H1 (cell line): Measurements from ENCODE around the gene PPM1K. TPM values are rescaled to one million over a fixed set of nuclear protein-coding genes. Genes with fewer than 3 reads are reported as not detected.

ENCODE experiments used
- CTCF ChIP-seq, 3 experiments: IDR thresholded peaks; 1 replicate in 2 of 3; 2 replicates in 1 of 3; pipeline versions ENCODE4 v1.5.1 to v1.6.1; 2011; ENCODE audit warnings: low read length in 3 of 3, mild to moderate bottlenecking in 3 of 3, inconsistent platforms in 2 of 3, low read depth in 1 of 3, moderate library complexity in 1 of 3; ENCODE audit not compliant: insufficient read depth in 1 of 3; ENCODE audit errors: control extremely low read depth in 1 of 3
- PHF8 ChIP-seq: fragments of 200-600 bp; sonication (generic); conservative IDR thresholded peaks from 2 replicates; pipeline ENCODE4 v1.7.1; 2012; ENCODE audit warnings: low read depth, mild to moderate bottlenecking, inconsistent platforms, low read length, moderate library complexity
- polyA plus RNA-seq, 7 experiments: library from polyadenylated mRNA; depleted of rRNA in 3 of 7; stranded (reverse) in 5 of 7; unstranded in 2 of 7; fragments of >200 nt in 5 of 7; fragments of 200-250 nt in 2 of 7; gene quantifications; 1 replicate in 5 of 7; 2 replicates in 1 of 7; 4 replicates in 1 of 7; pipeline versions ENCODE4 v1.2.1 to v1.2.3, GENCODE V29; 2011 to 2013; ENCODE audit warnings: missing spikeins in 2 of 7, mixed read lengths in 2 of 7
- total RNA-seq: library from RNA; stranded (reverse); fragmentation: NEBNext Ultra II Directional; extraction: Animal tissue kit (Norgen Biotek cat#: 25700); gene quantifications from 2 replicates; pipeline ENCODE4 v1.2.1, GENCODE V29; 2021

The PPM1K gene
- total and polyA plus RNA-seq, 2 of the 8 experiments (the other 6 are each of a cell fraction or from before 2014, with no cell fraction given), result 4.2 to 10.7 TPM

DNA sequence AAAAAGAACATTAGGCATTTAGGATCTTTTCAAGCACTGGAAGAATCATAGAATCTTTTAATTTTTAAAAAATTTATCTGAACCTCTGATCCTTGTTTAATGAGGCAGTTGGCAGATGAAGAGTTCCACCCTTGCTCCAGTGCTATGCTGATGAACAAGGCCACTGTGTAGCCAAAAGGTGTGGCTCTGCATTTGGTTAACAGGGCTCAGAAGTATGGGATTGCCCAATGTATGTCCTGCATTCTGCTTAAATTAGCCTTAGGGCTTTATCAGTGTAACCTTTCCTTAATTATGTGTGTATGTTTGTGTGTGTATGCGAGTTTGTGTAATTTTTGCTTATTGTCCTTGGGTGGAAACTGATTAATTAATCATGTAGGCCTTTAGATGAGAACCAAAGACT is 43.3 kb upstream of the PPM1K start (continued):
- TF ChIP-seq CTCF (IDR thresholded peaks at IDR 0.05; ENCODE audit: control extremely low read depth in 1 of 3, insufficient read depth in 1 of 3, low read depth in 1 of 3, low read length in 3 of 3) (no peak), PHF8 (no peak)
